HepG2 (cell line): ENCODE measurements around the gene HLCS. TPM values are rescaled to one million over a fixed set of nuclear protein-coding genes. Genes with fewer than 3 reads are reported as not detected.

Experiments
- ATAC-seq: fragments of 200-7000 bp; cut with Tn5 transposase; 3 replicates; pipeline ENCODE4 v1.9.1; 2020; ENCODE audit warnings: mild to moderate bottlenecking, moderate library complexity
- BruUV-seq: library from RNA; stranded (reverse); fragments of 400-500 nt; replicated peaks from 2 replicates; lab custom pipeline; 2021; lab: Mats Ljungman, UMichigan
- CTCF ChIA-PET: fragments of 300-600 bp; formaldehyde crosslinking; extraction: SDS; loops from one replicate; lab custom pipeline; 2021; ENCODE audit warnings: low total read pairs, inconsistent platforms, low intra/inter-chr PET ratio; lab: Yijun Ruan, JAX
- POLR2A ChIA-PET: fragments of 350-600 bp; sonication (Branson Sonifier 250); formaldehyde crosslinking; loops from one replicate; lab custom pipeline; 2020; ENCODE audit warnings: antibody characterized with exemption, inconsistent platforms; lab: Yijun Ruan, JAX
- DNase-seq: peaks from one replicate; pipeline ENCODE4 v3.0.0-alpha.2; 2015; ENCODE audit warnings: low spot score
- FAIRE-seq: peaks from 3 replicates; lab custom pipeline; 2011; peaks lifted over from hg19 to GRCh38; lab: Jason Lieb, UNC
- H2AFZ ChIP-seq: one replicate; pipeline ENCODE4 v1.6.1; 2011; ENCODE audit warnings: low read length, inconsistent platforms
- H3K27ac ChIP-seq: fragments of 300-600 bp; 3 replicates; pipeline ENCODE4 v1.8.0; 2011; ENCODE audit warnings: mixed run types, mild to moderate bottlenecking, mixed read lengths, low read length, inconsistent platforms; ENCODE audit not compliant: insufficient read depth; ENCODE audit errors: extremely low read length
- H3K27me3 ChIP-seq, 2 experiments: fragments of 200-600 bp in 1 of 2; 2 replicates in 1 of 2; 3 replicates in 1 of 2; pipeline versions ENCODE4 v1.6.0 to v1.8.0; 2011; ENCODE audit warnings: low read length in 2 of 2, mild to moderate bottlenecking in 2 of 2, moderate library complexity in 2 of 2, inconsistent platforms in 1 of 2; ENCODE audit not compliant: insufficient read depth in 2 of 2, control insufficient read depth in 1 of 2
- H3K36me3 ChIP-seq, 2 experiments: fragments of 200-600 bp in 1 of 2; replicated peaks in 1 of 2; 2 replicates in 1 of 2; 3 replicates in 1 of 2; pipeline versions ENCODE4 v1.5.1 to v1.8.0; 2011; ENCODE audit warnings: low read length in 2 of 2, inconsistent platforms in 1 of 2; ENCODE audit not compliant: insufficient read depth in 2 of 2, control insufficient read depth in 1 of 2
- H3K4me1 ChIP-seq: 2 replicates; pipeline ENCODE4 v1.5.1; 2012; ENCODE audit warnings: low read length, inconsistent platforms; ENCODE audit not compliant: insufficient read depth
- H3K4me2 ChIP-seq: 2 replicates; pipeline ENCODE4 v1.6.0; 2011; ENCODE audit warnings: low read depth, low read length, inconsistent platforms
- H3K4me3 ChIP-seq, 3 experiments: fragments of 200-600 bp in 1 of 3; sonication (generic), shearing (Covaris generic) in 1 of 3; replicated peaks in 1 of 3; 2 replicates each; pipeline ENCODE4 v1.5.1; 2011 to 2016; ENCODE audit warnings: low read length in 3 of 3, inconsistent platforms in 2 of 3, low read depth in 2 of 3, mild to moderate bottlenecking in 2 of 3, control low read depth in 1 of 3, mixed read lengths in 1 of 3; ENCODE audit not compliant: insufficient read depth in 1 of 3
- H3K79me2 ChIP-seq: one replicate; pipeline ENCODE4 v1.6.1; 2011; ENCODE audit warnings: low read length, inconsistent platforms; ENCODE audit not compliant: insufficient read depth
- H3K9ac ChIP-seq: 2 replicates; pipeline ENCODE4 v1.6.0; 2011; ENCODE audit warnings: mild to moderate bottlenecking, low read depth, low read length, inconsistent platforms; ENCODE audit not compliant: insufficient read depth
- H3K9me3 ChIP-seq: 2 replicates; pipeline ENCODE4 v1.5.1; 2012; ENCODE audit warnings: mild to moderate bottlenecking, low read length
- H4K20me1 ChIP-seq: 2 replicates; pipeline ENCODE4 v1.6.0; 2011; ENCODE audit warnings: inconsistent platforms, mild to moderate bottlenecking, low read length, moderate library complexity; ENCODE audit not compliant: insufficient read depth
- BCL6 ChIP-seq: IDR thresholded peaks from 2 replicates; pipeline ENCODE4 v1.6.1; 2016; ENCODE audit warnings: missing genetic modification reagents, missing compliant biosample characterization
- ELF3 ChIP-seq: IDR thresholded peaks from 2 replicates; pipeline ENCODE4 v1.6.1; 2016; ENCODE audit warnings: missing genetic modification reagents, missing compliant biosample characterization
- FOXJ3 ChIP-seq: sonication (generic); formaldehyde crosslinking; IDR thresholded peaks from 2 replicates; pipeline ENCODE4 v1.4.0; 2020; ENCODE audit warnings: missing genetic modification reagents, mild to moderate bottlenecking, borderline replicate concordance
- HES4 ChIP-seq: sonication (generic); formaldehyde crosslinking; IDR thresholded peaks from 2 replicates; pipeline ENCODE4 v1.9.0; 2021; ENCODE audit warnings: mild to moderate bottlenecking, missing genetic modification reagents, borderline replicate concordance
- MXD1 ChIP-seq: sonication (generic); formaldehyde crosslinking; IDR thresholded peaks from 2 replicates; pipeline ENCODE4 v1.4.0; 2020; ENCODE audit warnings: mild to moderate bottlenecking, missing genetic modification reagents
- PBX3 ChIP-seq: sonication (generic); formaldehyde crosslinking; IDR thresholded peaks from 2 replicates; pipeline ENCODE4 v1.8.1; 2023; ENCODE audit warnings: missing genetic modification reagents, inconsistent platforms, borderline replicate concordance
- POLR2A ChIP-seq, 2 experiments: IDR thresholded peaks; 2 replicates each; pipeline ENCODE4 v1.6.1; 2011; ENCODE audit warnings: low read depth in 2 of 2, low read length in 2 of 2, mild to moderate bottlenecking in 1 of 2, moderate library complexity in 1 of 2; ENCODE audit not compliant: insufficient read depth in 1 of 2
- RARG ChIP-seq: sonication (generic); formaldehyde crosslinking; IDR thresholded peaks from 2 replicates; pipeline ENCODE4 v1.4.0; 2020; ENCODE audit warnings: low read depth, mild to moderate bottlenecking, missing genetic modification reagents
- SMYD3 ChIP-seq: sonication (generic); formaldehyde crosslinking; IDR thresholded peaks from 2 replicates; pipeline ENCODE4 v1.8.1; 2023; ENCODE audit warnings: mild to moderate bottlenecking, missing genetic modification reagents
- TBP ChIP-seq: sonication (generic); formaldehyde crosslinking; IDR thresholded peaks from 2 replicates; pipeline ENCODE4 v1.5.0; 2020; ENCODE audit warnings: missing genetic modification reagents
- ZBTB37 ChIP-seq: sonication (generic); formaldehyde crosslinking; IDR thresholded peaks from 2 replicates; pipeline ENCODE4 v1.4.0; 2020; ENCODE audit warnings: mild to moderate bottlenecking, missing genetic modification reagents
- ZNF17 ChIP-seq: sonication (generic); formaldehyde crosslinking; IDR thresholded peaks from 2 replicates; pipeline ENCODE4 v1.5.0; 2020; ENCODE audit warnings: mild to moderate bottlenecking, missing genetic modification reagents
- ZNF180 ChIP-seq: sonication (generic); formaldehyde crosslinking; IDR thresholded peaks from 2 replicates; pipeline ENCODE4 v1.4.0; 2020; ENCODE audit warnings: low read depth, missing genetic modification reagents, borderline replicate concordance
- ZNF510 ChIP-seq: sonication (generic); formaldehyde crosslinking; IDR thresholded peaks from 2 replicates; pipeline ENCODE4 v1.4.0; 2020; ENCODE audit warnings: low read depth, mild to moderate bottlenecking, missing genetic modification reagents
- WGBS: methylation state at CpG from one replicate; pipeline ENCODE4 v1.1.6; 2017; ENCODE audit warnings: low lambda C conversion rate; 5-methylcytosine and 5-hydroxymethylcytosine counted together
- in situ Hi-C: cut with HindIII; loops from 2 replicates; pipeline ENCODE4 v1.10.0; 2017; ENCODE audit warnings: low pct_unique_long_range_greater_than_20kb; ENCODE audit not compliant: extremely low pct_ligation_motif_present
- intact Hi-C: fragments of 100-400 bp; cut with micrococcal nuclease; formaldehyde crosslinking; loops from one replicate; pipeline ENCODE4 v1.10.0; 2022; ENCODE audit not compliant: unreplicated experiment
- polyA plus RNA-seq, 8 experiments: library from polyadenylated mRNA; depleted of rRNA in 3 of 8; stranded (reverse) in 7 of 8; unstranded in 1 of 8; fragments of >200 nt; fragmentation: Illumina TruSeq in 4 of 8; extraction: Trizol in 4 of 8; gene quantifications; 2 replicates each; pipeline versions ENCODE4 v1.2.1 to v1.2.3, GENCODE V29; 2011 to 2016; ENCODE audit warnings: low read depth in 4 of 8, missing spikeins in 1 of 8, mixed read lengths in 1 of 8; ENCODE audit not compliant: insufficient read depth in 1 of 8
- total RNA-seq, 5 experiments: library from RNA; depleted of rRNA; stranded (reverse); fragments of >200 nt; fragmentation: Illumina TruSeq; extraction: Trizol; gene quantifications; 2 replicates each; pipeline ENCODE4 v1.2.3, GENCODE V29; 2016; ENCODE audit warnings: low read depth in 1 of 5

Gene HLCS
- total and polyA plus RNA-seq, 2 of the 13 experiments (the other 11 are each of a cell fraction or from before 2014, with no cell fraction given), result 7.9 to 12.3 TPM

GRCh38 chr21:36811762-36812161 lies 154.7 kb downstream of the HLCS start:
- no peak overlapping the region for H2AFZ ChIP-seq
- no TSS peak for BruUV-seq
- no peak overlapping the region for H3K9ac ChIP-seq
- ATAC-seq (no peak), DNase-seq (no peak)
- H3K4me2 ChIP-seq, result no peak overlapping the region
- no peaks in the 10 kb centered on the region for H3K4me1 ChIP-seq
- no peaks in the 10 kb centered on the region for H4K20me1 ChIP-seq
- intact Hi-C loops, result no loop called here
- H3K4me3 ChIP-seq, result no peak overlapping the region
- CTCF ChIA-PET, result no interaction called here
- no peaks in the 10 kb centered on the region for H3K27me3 ChIP-seq
- TF ChIP-seq ELF3 (CRISPR knock-in tag) (no peak), HES4 (CRISPR knock-in tag) (no peak), SMYD3 (CRISPR knock-in tag) (no peak), MXD1 (CRISPR knock-in tag) (no peak), TBP (CRISPR knock-in tag) (no peak), FOXJ3 (no peak), ZNF510 (CRISPR knock-in tag) (no peak), RARG (CRISPR knock-in tag) (no peak), ZNF180 (no peak), PBX3 (no peak), BCL6 (no peak), POLR2A (IDR thresholded peaks at IDR 0.05; ENCODE audit: insufficient read depth in 1 of 2, low read depth in 2 of 2, low read length in 2 of 2) (no peak), ZNF17 (CRISPR knock-in tag) (no peak), ZBTB37 (CRISPR knock-in tag) (no peak)
- TF ChIP-seq, all 625 proteins: peak for 0
- no peaks in the 10 kb centered on the region for H3K9me3 ChIP-seq
- no peaks in the 10 kb centered on the region for H3K79me2 ChIP-seq
- no CpG with 5 or more reads among the region's 7 CpGs for WGBS
- in situ Hi-C loops, result no loop called here
- no peak overlapping the region for H3K27ac ChIP-seq
- no peak for FAIRE-seq
- POLR2A ChIA-PET, result no interaction called here
- H3K36me3 ChIP-seq, result no peaks in the 10 kb centered on the region
